Neutrophil (primary cell): ENCODE results near the gene ZNF362.
"Not testable (repeated sequence)": the region's sequence is repeated elsewhere in the genome, so short reads cannot be mapped to it uniquely, and the experiment has no call there.

Source experiments
- H3K27ac ChIP-seq: fragments of 200-600 bp; sonication (generic); 2 replicates; pipeline ENCODE4 v1.5.1; 2016; ENCODE audit warnings: mild to moderate bottlenecking, moderate library complexity
- H3K27me3 ChIP-seq: fragments of 200-600 bp; sonication (generic); 2 replicates; pipeline ENCODE4 v1.6.0; 2016; ENCODE audit warnings: mild to moderate bottlenecking
- H3K36me3 ChIP-seq: fragments of 200-600 bp; sonication (generic); 2 replicates; pipeline ENCODE4 v1.5.1; 2017
- H3K4me1 ChIP-seq, 2 experiments: fragments of 200-600 bp in 1 of 2; sonication (generic) in 1 of 2; 1 replicate in 1 of 2; 2 replicates in 1 of 2; pipeline versions ENCODE4 v1.5.1 to v1.6.1; 2013 to 2016; ENCODE audit warnings: low read depth in 1 of 2, low read length in 1 of 2, mild to moderate bottlenecking in 1 of 2, moderate library complexity in 1 of 2; ENCODE audit not compliant: control insufficient read depth in 1 of 2, insufficient read depth in 1 of 2
- H3K4me3 ChIP-seq, 2 experiments: fragments of 200-600 bp in 1 of 2; sonication (generic) in 1 of 2; 1 replicate in 1 of 2; 2 replicates in 1 of 2; pipeline ENCODE4 v1.5.1; 2013 to 2016; ENCODE audit warnings: low read depth in 1 of 2, low read length in 1 of 2, mild to moderate bottlenecking in 1 of 2, moderate library complexity in 1 of 2
- H3K9me3 ChIP-seq: fragments of 200-600 bp; sonication (generic); 2 replicates; pipeline ENCODE4 v1.5.1; 2016
- TF ChIP-seq, protein P1 (sequence below): fragments of 200-600 bp; sonication (generic); IDR thresholded peaks from 2 replicates; pipeline ENCODE4 v1.5.1; 2016; ENCODE audit warnings: antibody characterized with exemption

ZNF362 gene

DNA sequence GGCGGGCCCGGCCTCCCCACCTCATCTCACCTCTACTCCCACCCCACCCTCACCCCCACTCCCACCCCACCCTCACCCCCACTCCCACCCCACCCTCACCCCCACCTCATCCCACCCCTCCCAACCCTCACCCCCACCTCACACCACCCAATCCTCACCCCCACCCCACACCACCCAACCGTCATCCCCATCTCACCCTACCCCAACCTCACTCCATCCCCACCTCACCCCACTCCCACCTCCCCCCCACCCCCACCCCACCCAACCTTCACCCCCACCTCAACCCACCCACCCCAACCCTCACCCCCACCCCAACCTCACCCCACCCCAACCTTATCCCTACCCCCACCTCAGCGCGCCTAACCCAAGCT lies 51.2 kb downstream of the ZNF362 start:
- Histone ChIP-seq H3K4me1 (peaks cover 14 to 19% of the 10 kb centered on the region in 2 experiments), H3K27ac (no peak overlapping the region), H3K9me3 (no peaks in the 10 kb centered on the region), H3K36me3 (no peaks in the 10 kb centered on the region), H3K27me3 (peaks cover 37% of the 10 kb centered on the region), H3K4me3 (no peak overlapping the region)
- TF ChIP-seq, protein P1, sequence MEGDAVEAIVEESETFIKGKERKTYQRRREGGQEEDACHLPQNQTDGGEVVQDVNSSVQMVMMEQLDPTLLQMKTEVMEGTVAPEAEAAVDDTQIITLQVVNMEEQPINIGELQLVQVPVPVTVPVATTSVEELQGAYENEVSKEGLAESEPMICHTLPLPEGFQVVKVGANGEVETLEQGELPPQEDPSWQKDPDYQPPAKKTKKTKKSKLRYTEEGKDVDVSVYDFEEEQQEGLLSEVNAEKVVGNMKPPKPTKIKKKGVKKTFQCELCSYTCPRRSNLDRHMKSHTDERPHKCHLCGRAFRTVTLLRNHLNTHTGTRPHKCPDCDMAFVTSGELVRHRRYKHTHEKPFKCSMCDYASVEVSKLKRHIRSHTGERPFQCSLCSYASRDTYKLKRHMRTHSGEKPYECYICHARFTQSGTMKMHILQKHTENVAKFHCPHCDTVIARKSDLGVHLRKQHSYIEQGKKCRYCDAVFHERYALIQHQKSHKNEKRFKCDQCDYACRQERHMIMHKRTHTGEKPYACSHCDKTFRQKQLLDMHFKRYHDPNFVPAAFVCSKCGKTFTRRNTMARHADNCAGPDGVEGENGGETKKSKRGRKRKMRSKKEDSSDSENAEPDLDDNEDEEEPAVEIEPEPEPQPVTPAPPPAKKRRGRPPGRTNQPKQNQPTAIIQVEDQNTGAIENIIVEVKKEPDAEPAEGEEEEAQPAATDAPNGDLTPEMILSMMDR = no peak

DNA sequence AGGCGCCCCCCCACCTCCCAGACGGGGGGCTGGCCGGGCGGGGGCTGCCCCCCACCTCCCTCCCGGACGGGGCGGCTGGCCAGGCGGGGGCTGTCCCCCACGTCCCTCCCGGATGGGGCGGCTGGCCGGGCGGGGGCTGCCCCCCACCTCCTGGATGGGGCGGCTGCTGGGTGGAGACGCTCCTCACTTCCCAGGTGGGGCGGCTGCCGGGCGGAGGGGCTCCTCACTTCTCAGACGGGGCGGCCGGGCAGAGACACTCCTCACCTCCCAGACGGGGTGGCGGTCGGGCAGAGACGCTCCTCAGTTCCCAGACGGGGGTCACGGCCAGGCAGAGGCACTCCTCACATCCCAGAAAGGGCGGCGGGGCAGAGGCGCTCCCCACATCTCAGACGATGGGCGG lies 53.1 kb downstream of the ZNF362 start:
- not testable (repeated sequence) for H3K36me3 ChIP-seq, H3K9me3 ChIP-seq, H3K4me3 ChIP-seq, H3K27ac ChIP-seq
- peaks cover 12 to 13% of the 10 kb centered on the region in 2 experiments for H3K4me1 ChIP-seq
- H3K27me3 ChIP-seq = peaks cover 37% of the 10 kb centered on the region

GRCh38 chr1:33310702-33311101 lies 54.4 kb downstream of the ZNF362 start:
- no peaks in the 10 kb centered on the region for H3K9me3 ChIP-seq
- no peaks in the 10 kb centered on the region for H3K36me3 ChIP-seq
- peaks cover 26% of the 10 kb centered on the region for H3K27me3 ChIP-seq
- no peak overlapping the region for H3K4me3 ChIP-seq
- no peak overlapping the region for H3K27ac ChIP-seq
- TF ChIP-seq, protein P1 = no peak
- H3K4me1 ChIP-seq = peaks cover 12 to 13% of the 10 kb centered on the region in 2 experiments

DNA sequence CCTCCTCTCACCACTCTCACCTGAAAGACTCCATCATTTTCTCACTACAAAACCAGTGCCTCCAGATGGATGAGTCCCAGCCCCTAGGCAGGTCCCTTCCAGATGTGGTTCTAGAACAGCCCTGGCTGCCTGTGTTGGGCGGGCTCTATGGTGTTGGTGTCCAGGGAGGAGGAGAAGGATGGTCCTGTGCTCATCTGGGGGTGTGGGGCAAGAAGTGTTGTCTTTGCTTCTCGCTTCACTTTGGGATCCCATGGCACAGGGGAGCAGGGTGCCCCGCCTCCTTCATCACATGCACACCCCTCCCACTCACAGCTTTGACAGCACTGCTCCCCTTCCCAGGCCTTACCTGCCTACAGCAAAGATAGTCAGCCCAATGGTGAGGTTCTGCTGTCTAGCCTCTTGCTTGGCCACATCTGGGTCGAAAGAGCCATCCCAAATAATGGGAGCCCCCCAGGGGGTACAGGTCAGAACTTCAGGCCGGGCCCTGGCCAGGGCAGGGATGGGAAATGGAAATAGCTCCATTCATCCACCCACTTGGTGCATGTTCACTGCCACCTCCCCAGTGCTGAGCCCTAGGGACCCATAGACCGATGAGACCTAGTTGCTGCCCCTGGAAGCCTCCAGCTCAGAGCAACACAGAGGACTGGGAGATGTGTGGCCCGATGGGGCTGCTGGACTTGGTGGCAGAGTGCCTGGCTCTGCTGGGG lies 55.6 kb downstream of the ZNF362 start:
- TF ChIP-seq, protein P1 = no peak
- peaks cover 3 to 4% of the 10 kb centered on the region in 2 experiments for H3K4me1 ChIP-seq

GRCh38 chr1:33312413-33312749 lies 56.1 kb downstream of the ZNF362 start:
- no peak overlapping the region for H3K27ac ChIP-seq
- no peak overlapping the region for H3K4me3 ChIP-seq
- H3K9me3 ChIP-seq = no peaks in the 10 kb centered on the region
- TF ChIP-seq, protein P1 = no peak
- H3K27me3 ChIP-seq = peaks cover 10% of the 10 kb centered on the region
- no peaks in the 10 kb centered on the region for H3K36me3 ChIP-seq
- H3K4me1 ChIP-seq = no peaks in the 10 kb centered on the region

More for the DNA sequence above, 55.6 kb downstream of the ZNF362 start:
- no peak overlapping the region for H3K27ac ChIP-seq
- H3K4me3 ChIP-seq = no peak overlapping the region
- no peaks in the 10 kb centered on the region for H3K36me3 ChIP-seq
- peaks cover 15% of the 10 kb centered on the region for H3K27me3 ChIP-seq
- no peaks in the 10 kb centered on the region for H3K9me3 ChIP-seq

GRCh38 chr1:33314416-33314815 lies 58.1 kb downstream of the ZNF362 start:
- Histone ChIP-seq H3K9me3 (no peaks in the 10 kb centered on the region), H3K36me3 (no peaks in the 10 kb centered on the region), H3K4me1 (no peaks in the 10 kb centered on the region), H3K27ac (no peak overlapping the region), H3K4me3 (no peak overlapping the region), H3K27me3 (peaks cover 12% of the 10 kb centered on the region)
- TF ChIP-seq, protein P1 = no peak
